Cardiac muscle cell (in vitro differentiated cells and primary cell): ENCODE data around the gene CSF1R. TPM values are rescaled to one million over a fixed set of nuclear protein-coding genes. Genes with fewer than 3 reads are reported as not detected.
"Not testable (repeated sequence)": the region's sequence is repeated elsewhere in the genome, so short reads cannot be mapped to it uniquely, and the experiment has no call there.

Source experiments
- DNase-seq, 2 donors: peaks; one replicate each; pipeline versions ENCODE4 v3.0.0 to v3.0.0-alpha.2; 2010 to 2017; ENCODE audit warnings: low read depth in 1 of 2, low spot score in 1 of 2
- H3K27ac ChIP-seq: fragments of 200-600 bp; sonication (generic); 2 replicates; pipeline ENCODE4 v1.5.1; 2016
- H3K27me3 ChIP-seq: fragments of 200-600 bp; sonication (generic); 2 replicates; pipeline ENCODE4 v1.6.0; 2016; ENCODE audit warnings: control low read depth
- H3K36me3 ChIP-seq: fragments of 200-600 bp; sonication (generic); 2 replicates; pipeline ENCODE4 v1.5.1; 2016; ENCODE audit warnings: control low read depth
- H3K4me1 ChIP-seq: fragments of 200-600 bp; sonication (generic); 2 replicates; pipeline ENCODE4 v1.8.1; 2017; ENCODE audit warnings: low read depth, mild to moderate bottlenecking, mixed run types
- H3K4me3 ChIP-seq: fragments of 200-600 bp; sonication (generic); 2 replicates; pipeline ENCODE4 v1.5.1; 2016; ENCODE audit warnings: mild to moderate bottlenecking
- H3K9me3 ChIP-seq: fragments of 200-600 bp; sonication (generic); 2 replicates; pipeline ENCODE4 v1.5.1; 2017; ENCODE audit warnings: low read depth, mild to moderate bottlenecking, control low read depth
- CTCF ChIP-seq: IDR thresholded peaks from 2 replicates; pipeline ENCODE4 v1.5.1; 2012; ENCODE audit warnings: low read depth, mild to moderate bottlenecking, low read length
- polyA plus RNA-seq: library from polyadenylated mRNA; unstranded; fragments of >200 nt; fragmentation: Nextera tagmentation; extraction: Ambion mirVana; gene quantifications from 2 replicates; pipeline ENCODE4 v1.2.1, GENCODE V29; 2016
- total RNA-seq: library from RNA; depleted of rRNA; stranded (reverse); fragments of >200 nt; gene quantifications from 2 replicates; pipeline ENCODE4 v1.2.3, GENCODE V29; 2016

CSF1R gene
- total and polyA plus RNA-seq, 2 experiments from 2014 or later = 0.48 TPM; not detected in 1

- Histone ChIP-seq H3K4me1 (peaks cover 9% of the 10 kb centered on the region), H3K4me3 (no peak overlapping the region), H3K36me3 (no peaks in the 10 kb centered on the region), H3K9me3 (no peaks in the 10 kb centered on the region), H3K27ac (no peak overlapping the region), H3K27me3 (no peaks in the 10 kb centered on the region)
- no peak for TF ChIP-seq CTCF
- no peak for DNase-seq
These were observed 17.6 kb upstream of the CSF1R start for GRCh38 chr5:150103678-150104549.

- DNase-seq = no peak
- H3K4me1 ChIP-seq = no peaks in the 10 kb centered on the region
- no peaks in the 10 kb centered on the region for H3K36me3 ChIP-seq
- TF ChIP-seq CTCF = no peak
- no peak overlapping the region for H3K27ac ChIP-seq
- no peak overlapping the region for H3K4me3 ChIP-seq
- H3K27me3 ChIP-seq = peaks cover 19% of the 10 kb centered on the region
- H3K9me3 ChIP-seq = no peaks in the 10 kb centered on the region
These were observed 14.7 kb upstream of the CSF1R start for GRCh38 chr5:150101023-150101422.

- Histone ChIP-seq H3K9me3 (no peaks in the 10 kb centered on the region), H3K27ac (no peak overlapping the region), H3K4me1 (no peaks in the 10 kb centered on the region), H3K36me3 (no peaks in the 10 kb centered on the region), H3K4me3 (no peak overlapping the region), H3K27me3 (peaks cover 24% of the 10 kb centered on the region)
- DNase-seq = no peak
- TF ChIP-seq CTCF = no peak
These were observed 10.8 kb upstream of the CSF1R start for GRCh38 chr5:150097152-150097551.

GRCh38 chr5:150092159-150092787 lies 5.9 kb upstream of the CSF1R start:
- Histone ChIP-seq H3K27me3 (peaks cover 34% of the 10 kb centered on the region), H3K4me3 (no peak overlapping the region), H3K36me3 (no peaks in the 10 kb centered on the region), H3K9me3 (no peaks in the 10 kb centered on the region), H3K4me1 (no peaks in the 10 kb centered on the region), H3K27ac (no peak overlapping the region)
- DNase-seq = no peak
- TF ChIP-seq CTCF = no peak

- DNase-seq = no peak
- no peak for TF ChIP-seq CTCF
- H3K9me3 ChIP-seq = no peaks in the 10 kb centered on the region
- H3K27me3 ChIP-seq = peaks cover 14% of the 10 kb centered on the region
- H3K4me3 ChIP-seq = no peak overlapping the region
- H3K27ac ChIP-seq = no peak overlapping the region
- peaks cover 3% of the 10 kb centered on the region for H3K4me1 ChIP-seq
- H3K36me3 ChIP-seq = no peaks in the 10 kb centered on the region
These were observed 1.0 kb downstream of the CSF1R start for GRCh38 chr5:150085191-150085912.

GRCh38 chr5:150084754-150085153 lies 1.6 kb downstream of the CSF1R start:
- peaks cover 12% of the 10 kb centered on the region for H3K27me3 ChIP-seq
- H3K4me3 ChIP-seq, DNase-seq, H3K4me1 ChIP-seq, H3K36me3 ChIP-seq, H3K27ac ChIP-seq, H3K9me3 ChIP-seq: not testable (repeated sequence)
